ENCODE measurements around the gene GTSF1L.

The GTSF1L gene

DNA sequence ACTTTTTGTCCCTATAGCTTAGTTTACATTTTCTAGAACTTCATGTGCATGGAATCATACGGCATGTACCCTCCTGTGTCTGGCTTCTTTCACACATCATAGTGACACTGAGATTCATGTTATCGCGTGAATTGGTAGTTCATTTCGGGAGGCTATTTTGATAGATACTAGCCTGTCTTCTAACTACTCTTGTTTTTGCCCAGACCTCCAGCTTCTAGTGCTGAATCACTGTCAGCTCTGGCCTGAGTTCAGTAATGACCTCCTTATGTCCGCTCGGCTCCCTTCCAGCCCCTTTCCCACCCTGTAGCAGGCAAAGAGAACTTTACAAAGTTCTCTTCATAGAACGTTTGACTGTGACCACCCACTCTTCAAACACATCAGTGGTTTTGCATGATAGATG lies 45.8 kb downstream of the GTSF1L start:
- in situ Hi-C loops (cut with MboI; ENCODE audit: low sequenced_read_pairs): loop anchor here (25.0 kb wide), 1 partner anchor 219 kb away; the partner anchor contains the start of gene SRSF6

DNA sequence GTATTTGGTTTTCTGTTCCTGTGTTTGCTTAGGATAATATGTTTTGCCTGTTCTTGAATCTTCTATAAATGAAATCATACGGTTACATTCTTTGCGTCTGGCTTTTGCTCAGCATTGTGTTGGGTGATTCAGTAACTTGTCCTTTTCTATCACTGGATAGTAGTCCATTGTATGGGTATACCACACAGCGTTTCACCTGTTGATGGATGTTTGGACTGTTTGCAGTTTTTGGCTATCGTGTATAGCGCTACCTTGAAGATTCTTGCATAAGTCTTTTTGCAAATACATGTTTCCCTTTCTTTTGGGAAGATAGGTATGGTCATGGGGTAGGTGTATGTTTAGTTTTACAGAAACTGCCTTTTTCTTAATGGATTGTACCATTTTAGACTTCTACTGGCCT lies 50.4 kb downstream of the GTSF1L start:
- in situ Hi-C loops (cut with MboI; ENCODE audit: low sequenced_read_pairs): loop anchor here (25.0 kb wide), 1 partner anchor 214 kb away; the partner anchor contains the start of gene SRSF6

Data from HL-60/S4 treated with retinoic acid at 250 ng/mL for 4 days and 3 days (cell line).